Heart right ventricle (tissue), 16 donors: ENCODE measurements around the gene ATP2B2. TPM values are rescaled to one million over a fixed set of nuclear protein-coding genes. Genes with fewer than 3 reads are reported as not detected.

Source experiments
- ATAC-seq, 8 donors: fragments of 200-7000 bp; cut with Tn5 transposase; one replicate each; pipeline ENCODE4 v1.9.1; 2020; ENCODE audit warnings: mild to moderate bottlenecking in 8 of 8, moderate library complexity in 8 of 8, moderate number of reproducible peaks in 1 of 8
- DNase-seq, 2 donors: peaks; one replicate each; pipeline ENCODE4 v3.0.0-alpha.2; 2020
- H3K27ac ChIP-seq, 10 donors: fragments of 200-600 bp; sonication (generic) in 2 of 10; one replicate each; pipeline versions ENCODE4 v1.5.0 to v1.8.0; 2020 to 2022; ENCODE audit warnings: mild to moderate bottlenecking in 3 of 10
- H3K27me3 ChIP-seq, 7 donors: fragments of 200-600 bp; one replicate each; pipeline ENCODE4 v1.8.0; 2021 to 2022; ENCODE audit warnings: mild to moderate bottlenecking in 2 of 7
- H3K36me3 ChIP-seq, 9 donors: fragments of 200-600 bp; sonication (generic) in 1 of 9; one replicate each; pipeline versions ENCODE4 v1.5.0 to v1.8.0; 2020 to 2022; ENCODE audit warnings: mild to moderate bottlenecking in 2 of 9
- H3K4me1 ChIP-seq, 9 donors: fragments of 200-600 bp; sonication (generic) in 1 of 9; one replicate each; pipeline versions ENCODE4 v1.5.0 to v1.8.0; 2020 to 2022; ENCODE audit warnings: mild to moderate bottlenecking in 4 of 9
- H3K4me3 ChIP-seq, 10 donors: fragments of 200-600 bp; sonication (generic) in 2 of 10; one replicate each; pipeline versions ENCODE4 v1.5.0 to v1.8.0; 2020 to 2022; ENCODE audit warnings: mild to moderate bottlenecking in 7 of 10, moderate library complexity in 2 of 10
- H3K9me3 ChIP-seq, 11 donors: fragments of 200-600 bp in 10 of 11; sonication (generic) in 2 of 11; one replicate each; pipeline versions ENCODE4 v1.5.0 to v1.8.0; 2013 to 2022; ENCODE audit warnings: mild to moderate bottlenecking in 2 of 11, control low read depth in 1 of 11, moderate library complexity in 1 of 11
- WGBS, 2 donors: extraction: QIAGEN DNeasy Blood & Tissue Kit; methylation state at CpG; one replicate each; pipeline ENCODE4 v1.1.7; 2013; ENCODE audit warnings: inconsistent platforms in 1 of 2; 5-methylcytosine and 5-hydroxymethylcytosine counted together
- intact Hi-C, 10 donors: fragments of 100-400 bp; cut with DNase I; formaldehyde crosslinking; loops; one replicate each; pipeline versions ENCODE4 v1.11.1 to v1.14.2; 2022
- polyA plus RNA-seq, 2 donors: library from polyadenylated mRNA; stranded (reverse); fragments of 200-250 nt; gene quantifications; one replicate each; pipeline ENCODE4 v1.2.3, GENCODE V29; 2013
- total RNA-seq, 10 donors: library from RNA; stranded (reverse); fragmentation: NEBNext Ultra II Directional in 3 of 10; extraction: Animal tissue kit (Norgen Biotek cat#: 25700) in 3 of 10; gene quantifications; one replicate each; pipeline versions ENCODE4 v1.2.1 to v1.2.4, GENCODE V29; 2021 to 2023
- TF ChIP-seq, protein P1 (sequence below), 9 donors: fragments of 200-600 bp; sonication (generic) in 2 of 9; IDR thresholded peaks; one replicate each; pipeline versions ENCODE4 v1.5.0 to v1.8.0; 2021 to 2022; ENCODE audit warnings: antibody characterized with exemption in 9 of 9, mild to moderate bottlenecking in 5 of 9, moderate library complexity in 1 of 9
- donor health status: Arrhythmogenic right ventricular cardiomyopathy.
- donor health status: ischemic (EF 13 %, LVEDD 7.1; RV severe dilation, severe dysfunction).
- donor health status: healthy with polysubstance abuse.
- donor health status: DM: no; HTN: yes; CAD: no.
- donor health status: DM: no; HTN: no; CAD: no.
- donor health status: ischemic (EF 25% LVEDD 6.9; RV normal size, moderate dysfunction).
- donor health status: ischemic (EF 25% LVEDD 5.7; RV mildly dilated, moderate dysfunction).
- donor health status: healthy.
- donor health status: DM: yes; HTN: yes; CAD: no.
- donor health status: Ischemic cardiomyopathy.
- donor health status: ischemic (EF 35%, LVEDD 5.7; RV mildly dilated, moderate dysfunction).
- donor health status: nonischemic (EF 11% LVEDD 7.7; RV severe dilation, severe dysfunction).
- donor health status: DM: yes; HTN: yes; CAD: no.
- donor health status: PGD.
- donor health status: ischemic (EF 29% LVEDD 5.4; RV normal size, mild dysfunction).
- donor health status: nonischemic (EF 23%, LVEDD 6.1; RV moderate dilation, normal function).

The ATP2B2 gene
- total and polyA plus RNA-seq, 12 donors: under 0.01 to 0.30 (median 0.11) TPM; not detected in 4

DNA sequence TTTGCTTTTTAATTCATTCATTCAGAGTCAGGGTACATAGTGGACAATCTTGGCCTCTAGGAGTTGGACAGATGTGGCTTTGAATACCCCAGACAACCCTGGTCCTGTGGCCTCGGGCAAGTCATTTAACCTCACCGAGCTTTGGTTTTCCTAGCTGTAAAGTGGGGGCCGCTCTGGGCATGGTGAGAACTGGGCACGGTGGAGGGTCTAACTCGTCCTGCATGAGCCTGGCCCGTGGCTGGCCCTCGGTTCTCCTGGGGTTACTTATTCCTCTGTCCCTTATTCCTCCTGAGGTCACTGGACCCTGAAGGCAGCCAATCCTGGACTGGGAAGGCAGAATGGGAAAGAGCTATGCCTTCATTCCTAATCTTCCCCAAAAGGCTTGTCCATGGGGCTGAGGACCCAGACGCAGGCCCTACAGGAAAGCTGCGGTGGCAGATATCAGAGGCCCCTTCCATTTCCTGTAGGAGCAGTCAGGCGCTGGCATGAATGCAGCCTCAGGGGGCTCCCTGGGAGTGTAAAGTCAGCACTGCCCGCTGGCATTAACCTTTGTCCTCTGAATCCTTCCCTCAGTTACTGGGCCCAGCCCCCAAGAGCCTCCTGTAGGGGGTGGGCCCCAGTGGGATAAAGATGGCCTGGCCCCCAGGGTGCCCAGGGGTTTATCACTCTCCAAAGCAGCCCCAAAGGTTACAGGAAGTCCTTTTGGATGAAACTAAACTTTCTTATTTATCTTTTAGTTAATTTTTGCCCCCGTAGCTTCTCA, 166.6 kb downstream of the ATP2B2 start:
- intact Hi-C loops: no loop called here
- Histone ChIP-seq H3K4me1 (no peaks in the 10 kb centered on the region), H3K9me3 (no peaks in the 10 kb centered on the region), H3K4me3 (no peak overlapping the region), H3K27ac (no peak overlapping the region), H3K27me3 (peaks cover 0 to 7% (median 0%) of the 10 kb centered on the region in 7 donors), H3K36me3 (no peaks in the 10 kb centered on the region)
- ATAC-seq (no peak), DNase-seq (no peak)
- TF ChIP-seq, protein P1, sequence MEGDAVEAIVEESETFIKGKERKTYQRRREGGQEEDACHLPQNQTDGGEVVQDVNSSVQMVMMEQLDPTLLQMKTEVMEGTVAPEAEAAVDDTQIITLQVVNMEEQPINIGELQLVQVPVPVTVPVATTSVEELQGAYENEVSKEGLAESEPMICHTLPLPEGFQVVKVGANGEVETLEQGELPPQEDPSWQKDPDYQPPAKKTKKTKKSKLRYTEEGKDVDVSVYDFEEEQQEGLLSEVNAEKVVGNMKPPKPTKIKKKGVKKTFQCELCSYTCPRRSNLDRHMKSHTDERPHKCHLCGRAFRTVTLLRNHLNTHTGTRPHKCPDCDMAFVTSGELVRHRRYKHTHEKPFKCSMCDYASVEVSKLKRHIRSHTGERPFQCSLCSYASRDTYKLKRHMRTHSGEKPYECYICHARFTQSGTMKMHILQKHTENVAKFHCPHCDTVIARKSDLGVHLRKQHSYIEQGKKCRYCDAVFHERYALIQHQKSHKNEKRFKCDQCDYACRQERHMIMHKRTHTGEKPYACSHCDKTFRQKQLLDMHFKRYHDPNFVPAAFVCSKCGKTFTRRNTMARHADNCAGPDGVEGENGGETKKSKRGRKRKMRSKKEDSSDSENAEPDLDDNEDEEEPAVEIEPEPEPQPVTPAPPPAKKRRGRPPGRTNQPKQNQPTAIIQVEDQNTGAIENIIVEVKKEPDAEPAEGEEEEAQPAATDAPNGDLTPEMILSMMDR (IDR thresholded peaks at IDR 0.05): no peak
- whole genome bisulfite sequencing, 2 donors: 78 to 80% methylated on average over 12 of the region's 12 CpGs

DNA sequence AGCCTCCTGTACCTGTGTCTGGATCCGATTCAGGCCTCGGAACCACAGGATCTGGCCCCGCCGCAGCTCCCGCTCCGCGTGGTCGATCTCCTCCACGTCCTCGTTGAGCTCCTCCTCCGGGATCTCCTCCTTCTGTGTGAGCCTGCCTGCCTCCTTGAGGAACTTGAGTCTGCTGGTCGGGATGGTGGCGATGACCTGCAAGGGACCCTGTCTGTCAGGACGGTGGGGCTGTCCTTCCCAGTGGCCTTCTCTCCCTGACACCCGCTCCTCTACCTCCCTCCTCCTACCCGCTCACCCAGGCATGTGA, 167.3 kb downstream of the ATP2B2 start:
- H3K27ac ChIP-seq: no peak overlapping the region
- H3K27me3 ChIP-seq: peaks cover 0 to 4% (median 0%) of the 10 kb centered on the region in 7 donors
- ATAC-seq (no peak), DNase-seq (no peak)
- TF ChIP-seq, protein P1 (IDR thresholded peaks at IDR 0.05): no peak
- H3K36me3 ChIP-seq: no peaks in the 10 kb centered on the region
- 80 to 86% methylated on average over 14 to 16 of the region's 16 CpGs for WGBS, 2 donors
- intact Hi-C loops: no loop called here
- H3K4me3 ChIP-seq: no peak overlapping the region
- no peaks in the 10 kb centered on the region for H3K4me1 ChIP-seq
- no peaks in the 10 kb centered on the region for H3K9me3 ChIP-seq

DNA sequence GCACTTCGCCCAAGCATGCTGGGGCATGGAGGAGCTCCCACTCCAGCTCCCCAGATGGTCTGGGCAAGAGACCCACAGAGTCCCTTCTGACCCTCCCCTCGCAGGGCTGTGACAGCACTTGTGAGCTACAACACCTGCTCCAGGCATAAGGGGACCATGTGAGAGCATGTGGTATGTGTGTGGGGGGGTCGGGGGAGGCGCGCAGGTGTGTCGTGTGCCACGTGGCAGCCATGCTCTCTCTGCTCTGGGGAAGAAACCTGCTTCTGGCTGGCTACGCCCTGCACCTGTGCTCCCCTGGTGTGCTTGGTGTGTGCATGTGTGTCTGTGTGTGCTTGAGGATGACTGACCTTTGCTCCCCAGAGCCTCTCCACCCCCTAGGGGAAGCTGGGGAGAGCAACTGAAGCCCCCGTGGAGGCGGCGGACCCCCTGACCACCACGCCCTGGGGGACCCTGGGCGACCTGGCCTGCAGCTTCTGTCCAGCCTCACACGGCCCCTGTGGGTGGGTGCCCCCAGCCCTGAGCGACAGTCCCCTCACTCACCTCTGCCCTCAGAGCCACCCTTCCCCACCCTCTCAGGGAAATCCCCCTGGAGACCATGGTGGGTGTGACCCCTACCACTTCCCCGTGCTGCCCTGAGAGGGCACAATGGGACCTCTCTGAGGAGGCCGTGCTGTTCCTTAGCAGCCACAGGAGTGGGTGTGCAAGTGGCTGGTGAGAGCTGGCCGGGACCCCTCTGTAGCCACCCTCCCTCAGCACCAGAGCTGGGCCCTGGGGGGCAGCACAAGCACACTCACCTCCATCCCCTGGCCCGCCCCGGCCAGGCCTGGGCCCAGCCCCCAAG, 167.8 kb downstream of the ATP2B2 start:
- WGBS, 2 donors: 82 to 83% methylated on average over 19 to 20 of the region's 20 CpGs

DNA sequence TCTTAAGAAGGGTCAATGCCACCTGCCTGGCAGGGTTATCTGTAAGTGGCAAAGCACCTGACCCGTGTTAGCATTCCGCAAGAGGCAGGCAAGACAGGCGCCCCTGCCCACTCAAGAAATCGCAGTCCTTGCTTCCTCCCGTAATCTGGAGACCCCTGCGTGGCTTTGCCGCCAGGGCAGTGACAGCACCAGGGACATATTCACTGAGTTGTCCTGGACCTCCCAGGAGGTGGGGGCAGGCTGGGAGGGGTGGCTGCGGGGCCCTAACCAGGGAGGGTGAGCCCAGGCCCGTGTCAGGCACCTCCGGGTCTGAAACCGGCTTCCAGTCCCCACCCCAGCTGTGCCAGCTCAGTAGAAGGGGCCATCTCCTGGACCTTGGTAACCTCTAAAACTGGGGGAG, 168.6 kb downstream of the ATP2B2 start:
- Histone ChIP-seq H3K4me1 (no peaks in the 10 kb centered on the region), H3K9me3 (no peaks in the 10 kb centered on the region), H3K4me3 (no peak overlapping the region), H3K36me3 (no peaks in the 10 kb centered on the region), H3K27ac (no peak overlapping the region), H3K27me3 (no peaks in the 10 kb centered on the region)
- TF ChIP-seq, protein P1 (IDR thresholded peaks at IDR 0.05): no peak
- ATAC-seq (no peak), DNase-seq (no peak)
- WGBS, 2 donors: 91 to 93% methylated on average over 11 of the region's 11 CpGs
- intact Hi-C loops: no loop called here

More for the DNA sequence above, 167.8 kb downstream of the ATP2B2 start:
- intact Hi-C loops: no loop called here
- TF ChIP-seq, protein P1 (IDR thresholded peaks at IDR 0.05): no peak
- ATAC-seq (no peak), DNase-seq (no peak)
- Histone ChIP-seq H3K9me3 (no peaks in the 10 kb centered on the region), H3K27ac (no peak overlapping the region), H3K4me1 (no peaks in the 10 kb centered on the region), H3K27me3 (peaks cover 0 to under 1% (median 0%) of the 10 kb centered on the region in 7 donors), H3K36me3 (no peaks in the 10 kb centered on the region), H3K4me3 (no peak overlapping the region)
